ENCODE results near the gene PABPN1. TPM values are rescaled to one million over a fixed set of nuclear protein-coding genes. Genes with fewer than 3 reads are reported as not detected.
A peak's percentile ranks its signal among the peaks of the same experiment; 100 is the strongest.

The PABPN1 gene
- total and polyA plus RNA-seq, 9 of the 15 experiments (the other 6 are each of a cell fraction or from before 2014, with no cell fraction given): 32.6 to 388 (median 178) TPM

DNA sequence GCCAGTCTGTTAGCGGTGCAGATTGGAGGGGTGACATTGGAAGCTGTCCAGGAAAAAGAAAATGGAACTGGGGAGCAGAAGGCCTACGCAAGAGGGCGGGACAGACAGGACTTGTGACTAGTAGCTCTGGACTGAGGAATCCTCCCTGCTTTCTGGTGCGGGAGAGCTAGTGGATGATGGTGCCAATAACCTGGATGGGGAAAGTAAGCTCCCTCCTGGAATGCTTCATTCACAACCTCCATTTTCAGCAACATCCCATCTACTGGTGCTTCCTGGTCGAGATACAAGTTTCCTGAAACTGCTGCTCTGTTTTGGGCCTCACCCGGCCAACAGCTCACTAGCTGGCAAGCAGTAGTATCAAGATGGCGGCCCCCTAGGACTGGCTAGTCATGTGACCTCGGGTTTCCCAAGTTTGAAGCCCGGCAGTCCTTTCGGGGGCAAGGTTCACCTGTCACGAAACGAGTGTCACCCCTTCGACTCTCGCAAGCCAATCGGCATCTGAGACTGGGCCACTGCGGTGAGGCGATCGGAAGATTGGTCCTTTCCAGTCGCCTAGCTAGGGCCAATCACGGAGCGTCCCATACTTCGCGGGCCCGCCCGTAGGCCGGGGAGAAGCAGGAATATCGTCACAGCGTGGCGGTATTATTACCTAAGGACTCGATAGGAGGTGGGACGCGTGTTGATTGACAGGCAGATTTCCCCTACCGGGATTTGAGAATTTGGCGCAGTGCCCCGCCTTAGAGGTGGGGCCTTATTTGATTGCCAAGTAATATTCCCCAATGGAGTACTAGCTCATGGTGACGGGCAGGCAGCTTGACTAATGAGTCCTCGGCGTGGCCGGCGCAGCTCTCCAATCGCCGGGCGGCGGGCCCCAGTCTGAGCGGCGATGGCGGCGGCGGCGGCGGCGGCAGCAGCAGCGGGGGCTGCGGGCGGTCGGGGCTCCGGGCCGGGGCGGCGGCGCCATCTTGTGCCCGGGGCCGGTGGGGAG lies at the start of gene PABPN1 (continued):
- TF ChIP-seq USF2 (CRISPR knock-in tag; IDR thresholded peaks at IDR 0.05) (peak; percentile 94), HMBOX1 (IDR thresholded peaks at IDR 0.05) (no peak), BMI1 (IDR thresholded peaks at IDR 0.05; ENCODE audit: low read length) (no peak), HMGN3 (IDR thresholded peaks at IDR 0.05; ENCODE audit: borderline replicate concordance, extremely low read depth, insufficient read length, low read depth, low read length) (peak; percentile 7), HDAC1 (IDR thresholded peaks at IDR 0.05) (peak in 1 of 2 experiments; percentile 55; a peak in 2 of 4 replicates), SMAD4 (CRISPR knock-in tag; conservative IDR thresholded peaks at IDR 0.05) (peak; percentile 42; the same call in 1 of the 2 replicates), KDM1A (IDR thresholded peaks at IDR 0.05) (no peak), ZNF407 (IDR thresholded peaks at IDR 0.05; ENCODE audit: low read depth) (peak; percentile 39; the same call in 1 of the 2 replicates), WHSC1 (IDR thresholded peaks at IDR 0.05; ENCODE audit: low read length) (no peak), ZC3H8 (IDR thresholded peaks at IDR 0.05) (no peak), PYGO2 (tag; IDR thresholded peaks at IDR 0.05) (no peak), L3MBTL2 (IDR thresholded peaks at IDR 0.05) (peak; percentile 93), PTTG1 (tag; IDR thresholded peaks at IDR 0.05; ENCODE audit: low read depth) (no peak), HIVEP1 (CRISPR knock-in tag; IDR thresholded peaks at IDR 0.05) (no peak), NFIX (CRISPR knock-in tag; IDR thresholded peaks at IDR 0.05; ENCODE audit: low read depth) (no peak), XRCC5 (IDR thresholded peaks at IDR 0.05; ENCODE audit: low read depth, low read length) (peak; percentile 50; the same call in 1 of the 2 replicates), ZNF766 (CRISPR knock-in tag; conservative IDR thresholded peaks at IDR 0.05) (peak; percentile 74), TEAD1 (CRISPR knock-in tag; IDR thresholded peaks at IDR 0.05) (no peak; a peak in 2 of 4 replicates)

Measured in K562 (cell line).